GM12865 (cell line): ENCODE measurements around the gene ATXN7L1.

Experiments used
- DNase-seq: peaks from one replicate; pipeline ENCODE4 v3.0.0; 2010; ENCODE audit warnings: low read depth
- H3K4me3 ChIP-seq: 2 replicates; pipeline ENCODE4 v1.5.1; 2011; ENCODE audit warnings: mild to moderate bottlenecking, low read depth, low read length, control low read depth
- TF ChIP-seq, protein P1 (sequence below): IDR thresholded peaks from 2 replicates; pipeline ENCODE4 v1.5.1; 2011; ENCODE audit warnings: low read length, control low read depth, low read depth, inconsistent platforms; ENCODE audit not compliant: insufficient read depth; ENCODE audit errors: missing control alignments

Gene ATXN7L1

DNA sequence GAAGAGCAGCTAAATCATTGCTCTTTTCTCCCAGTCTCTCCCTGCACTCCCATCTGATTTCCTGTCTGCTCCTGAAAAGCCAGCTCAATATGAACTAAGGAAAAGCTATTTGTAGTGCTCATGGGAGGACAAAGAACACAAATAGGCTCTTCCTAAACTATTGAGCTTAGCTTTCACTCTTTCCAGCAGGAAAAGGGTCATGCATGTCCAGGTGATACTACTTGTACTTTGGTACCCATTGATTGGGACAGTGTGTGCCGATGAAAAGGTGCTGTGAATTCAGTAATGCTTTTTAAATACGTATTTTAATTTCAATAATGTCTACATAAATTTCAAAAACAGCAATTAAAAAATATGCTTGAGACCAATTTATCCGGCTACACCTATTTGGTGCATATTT, 37.5 kb upstream of the ATXN7L1 start:
- TF ChIP-seq, protein P1, sequence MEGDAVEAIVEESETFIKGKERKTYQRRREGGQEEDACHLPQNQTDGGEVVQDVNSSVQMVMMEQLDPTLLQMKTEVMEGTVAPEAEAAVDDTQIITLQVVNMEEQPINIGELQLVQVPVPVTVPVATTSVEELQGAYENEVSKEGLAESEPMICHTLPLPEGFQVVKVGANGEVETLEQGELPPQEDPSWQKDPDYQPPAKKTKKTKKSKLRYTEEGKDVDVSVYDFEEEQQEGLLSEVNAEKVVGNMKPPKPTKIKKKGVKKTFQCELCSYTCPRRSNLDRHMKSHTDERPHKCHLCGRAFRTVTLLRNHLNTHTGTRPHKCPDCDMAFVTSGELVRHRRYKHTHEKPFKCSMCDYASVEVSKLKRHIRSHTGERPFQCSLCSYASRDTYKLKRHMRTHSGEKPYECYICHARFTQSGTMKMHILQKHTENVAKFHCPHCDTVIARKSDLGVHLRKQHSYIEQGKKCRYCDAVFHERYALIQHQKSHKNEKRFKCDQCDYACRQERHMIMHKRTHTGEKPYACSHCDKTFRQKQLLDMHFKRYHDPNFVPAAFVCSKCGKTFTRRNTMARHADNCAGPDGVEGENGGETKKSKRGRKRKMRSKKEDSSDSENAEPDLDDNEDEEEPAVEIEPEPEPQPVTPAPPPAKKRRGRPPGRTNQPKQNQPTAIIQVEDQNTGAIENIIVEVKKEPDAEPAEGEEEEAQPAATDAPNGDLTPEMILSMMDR: no peak
- no peak for DNase-seq
- H3K4me3 ChIP-seq: no peak overlapping the region

- DNase-seq: no peak
- no peak overlapping the region for H3K4me3 ChIP-seq
- TF ChIP-seq, protein P1: no peak
These were observed 35.7 kb upstream of the ATXN7L1 start for GRCh38 chr7:105911961-105912575.

DNA sequence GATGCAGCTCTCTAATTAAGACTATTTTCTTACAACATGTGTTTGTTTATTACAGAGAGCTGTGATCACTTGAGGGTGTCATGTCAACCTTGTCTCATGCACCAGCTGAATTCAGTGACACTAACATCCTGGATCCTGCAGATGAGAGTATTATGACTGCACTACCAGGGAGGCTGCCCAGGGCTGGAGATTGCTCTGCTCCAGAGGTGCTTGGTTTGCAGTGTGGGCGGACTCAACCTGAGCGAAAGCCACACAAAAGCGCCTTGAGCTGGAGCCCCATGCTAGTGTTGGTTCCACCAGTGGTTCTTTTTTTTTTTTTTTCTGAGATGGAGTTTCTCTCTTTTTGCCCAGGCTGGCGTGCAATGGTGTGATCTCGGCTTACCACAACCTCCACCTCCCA, 33.8 kb upstream of the ATXN7L1 start:
- TF ChIP-seq, protein P1: no peak
- DNase-seq: no peak
- no peak overlapping the region for H3K4me3 ChIP-seq

- no peak overlapping the region for H3K4me3 ChIP-seq
- TF ChIP-seq, protein P1: no peak
- DNase-seq: no peak
These were observed 33.3 kb upstream of the ATXN7L1 start for GRCh38 chr7:105909742-105910141.

DNA sequence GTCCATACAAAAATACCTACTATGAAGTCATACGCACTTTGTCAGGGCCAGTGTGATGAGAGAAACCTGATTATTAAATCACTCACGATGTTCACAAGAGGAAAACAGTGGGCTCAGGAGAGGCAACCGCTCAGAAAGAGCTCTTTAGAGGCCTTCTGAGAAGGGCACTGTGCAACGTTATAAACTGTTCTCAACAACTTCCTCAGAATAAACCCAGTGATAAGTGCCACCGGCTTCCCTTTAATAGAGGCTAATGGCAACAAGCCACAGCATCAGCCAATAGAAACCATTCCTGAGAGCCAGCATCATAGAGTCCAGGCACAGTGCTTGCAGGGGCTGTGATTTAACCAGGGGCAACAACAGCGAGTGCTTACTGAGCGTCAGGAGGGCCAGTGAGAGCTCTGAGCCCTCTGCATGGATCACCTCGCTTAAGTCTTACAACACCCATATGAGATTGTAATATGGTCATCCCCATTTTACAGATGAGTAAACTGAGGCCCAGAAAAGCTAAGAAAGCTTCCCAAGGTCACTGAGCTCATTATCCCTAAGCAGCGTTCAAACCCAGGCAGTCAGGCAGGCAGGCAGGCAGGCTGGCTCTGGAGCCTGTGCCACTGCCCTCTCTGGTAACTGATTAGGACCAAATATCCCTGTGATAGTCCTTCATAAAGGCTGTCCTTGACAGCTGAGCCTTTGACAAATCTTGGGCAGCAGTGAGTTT, 30.9 kb upstream of the ATXN7L1 start:
- DNase-seq: no peak
- TF ChIP-seq, protein P1: no peak

GRCh38 chr7:105906695-105907094, 30.3 kb upstream of the ATXN7L1 start:
- DNase-seq: no peak
- TF ChIP-seq, protein P1: no peak
- no peak overlapping the region for H3K4me3 ChIP-seq

More for the DNA sequence above, 30.9 kb upstream of the ATXN7L1 start:
- H3K4me3 ChIP-seq: no peak overlapping the region
